WERI-Rb-1 (cell line): Measurements from ENCODE around the gene GGT1.

Source experiments
- DNase-seq: peaks from one replicate; pipeline ENCODE4 v3.0.0-alpha.2; 2020
- H3K27ac ChIP-seq: fragments of 250-450 bp; sonication (Bioruptor Pico); 2 replicates; pipeline ENCODE4 v1.5.1; 2020; ENCODE audit warnings: mild to moderate bottlenecking, moderate library complexity
- H3K27me3 ChIP-seq: fragments of 250-450 bp; sonication (Bioruptor Pico); 2 replicates; pipeline ENCODE4 v1.5.1; 2021; ENCODE audit warnings: mild to moderate bottlenecking, low read depth, moderate library complexity; ENCODE audit not compliant: insufficient read depth, severe bottlenecking
- H3K36me3 ChIP-seq: fragments of 250-450 bp; sonication (Bioruptor Pico); 2 replicates; pipeline ENCODE4 v1.5.1; 2020; ENCODE audit warnings: mild to moderate bottlenecking, moderate library complexity
- H3K4me3 ChIP-seq: 2 replicates; pipeline ENCODE4 v1.5.1; 2011; ENCODE audit warnings: low read depth, mild to moderate bottlenecking, control low read depth, low read length
- H3K9me3 ChIP-seq: fragments of 250-450 bp; sonication (Bioruptor Pico); 2 replicates; pipeline ENCODE4 v1.5.1; 2021; ENCODE audit warnings: mild to moderate bottlenecking, moderate library complexity; ENCODE audit not compliant: severe bottlenecking
- CTCF ChIP-seq: IDR thresholded peaks from 2 replicates; pipeline ENCODE4 v1.5.1; 2011; ENCODE audit warnings: low read depth, mild to moderate bottlenecking, control low read depth, inconsistent platforms, low read length

Gene GGT1

GRCh38 chr22:24576778-24577177, 26.2 kb upstream of the GGT1 start:
- TF ChIP-seq CTCF: no peak
- no peak for DNase-seq
- Histone ChIP-seq H3K27ac (no peak overlapping the region), H3K4me3 (no peak overlapping the region), H3K27me3 (no peaks in the 10 kb centered on the region), H3K36me3 (peaks cover 47% of the 10 kb centered on the region), H3K9me3 (no peaks in the 10 kb centered on the region)

GRCh38 chr22:24578355-24579257, 24.4 kb upstream of the GGT1 start:
- H3K36me3 ChIP-seq: peaks cover 29% of the 10 kb centered on the region
- no peak for DNase-seq
- no peak overlapping the region for H3K4me3 ChIP-seq
- TF ChIP-seq CTCF: no peak
- no peak overlapping the region for H3K27ac ChIP-seq
- no peaks in the 10 kb centered on the region for H3K9me3 ChIP-seq
- H3K27me3 ChIP-seq: no peaks in the 10 kb centered on the region

GRCh38 chr22:24579258-24579601, 23.8 kb upstream of the GGT1 start:
- no peak for DNase-seq
- Histone ChIP-seq H3K4me3 (no peak overlapping the region), H3K9me3 (no peaks in the 10 kb centered on the region), H3K36me3 (peaks cover 22% of the 10 kb centered on the region), H3K27ac (no peak overlapping the region), H3K27me3 (no peaks in the 10 kb centered on the region)
- TF ChIP-seq CTCF: no peak

- Histone ChIP-seq H3K36me3 (peaks cover 12% of the 10 kb centered on the region; the same call in 1 of the 2 replicates), H3K4me3 (no peak overlapping the region), H3K27me3 (no peaks in the 10 kb centered on the region), H3K9me3 (no peaks in the 10 kb centered on the region), H3K27ac (no peak overlapping the region)
- no peak for DNase-seq
- no peak for TF ChIP-seq CTCF
These were observed 22.7 kb upstream of the GGT1 start for GRCh38 chr22:24580276-24580675.

- H3K27ac ChIP-seq: no peak overlapping the region
- no peak for TF ChIP-seq CTCF
- no peaks in the 10 kb centered on the region for H3K27me3 ChIP-seq
- DNase-seq: no peak
- no peak overlapping the region for H3K4me3 ChIP-seq
- peaks cover 19% of the 10 kb centered on the region for H3K36me3 ChIP-seq
- H3K9me3 ChIP-seq: no peaks in the 10 kb centered on the region
These were observed 20.8 kb upstream of the GGT1 start for GRCh38 chr22:24582056-24582814.
